Hepatocyte (in vitro differentiated cells): Measurements from ENCODE around the gene BST1.

Source experiments
- EZH2 ChIP-seq: fragments of 200-600 bp; sonication (generic); IDR thresholded peaks from 2 replicates; pipeline ENCODE4 v1.6.1; 2016; ENCODE audit warnings: antibody characterized with exemption, mild to moderate bottlenecking, borderline replicate concordance
- EZH2phosphoT487 ChIP-seq: fragments of 200-600 bp; sonication (generic); IDR thresholded peaks from one replicate; pipeline ENCODE4 v1.6.1; 2018; ENCODE audit warnings: antibody characterized with exemption, mild to moderate bottlenecking, low read depth, moderate library complexity; ENCODE audit not compliant: unreplicated experiment, severe bottlenecking
- TF ChIP-seq, protein P1 (sequence below): fragments of 200-600 bp; sonication (generic); IDR thresholded peaks from 2 replicates; pipeline ENCODE4 v1.5.1; 2016; ENCODE audit warnings: antibody characterized with exemption, mild to moderate bottlenecking; ENCODE audit not compliant: poor library complexity

DNA sequence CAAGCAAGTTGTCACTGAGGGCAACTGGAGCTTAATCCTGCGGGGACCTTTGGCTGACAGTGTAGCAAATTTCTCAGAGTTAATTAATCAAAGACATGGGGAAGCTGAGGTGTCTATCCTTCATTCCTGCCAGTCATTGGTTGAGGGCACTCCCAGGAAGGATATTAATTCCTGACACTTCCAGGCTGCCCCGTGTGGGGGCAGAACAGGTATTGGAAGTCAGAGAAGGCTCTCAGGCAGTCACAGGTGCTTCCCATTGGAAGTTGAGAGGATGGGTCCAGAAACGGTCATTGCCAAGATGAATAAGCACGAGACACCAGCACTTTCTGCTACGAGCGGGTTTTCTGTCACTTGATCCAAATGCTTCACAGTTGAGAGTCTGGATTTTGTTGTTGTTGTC is 46.1 kb downstream of the BST1 start:
- TF ChIP-seq EZH2phosphoT487, result no peak
- TF ChIP-seq, protein P1, sequence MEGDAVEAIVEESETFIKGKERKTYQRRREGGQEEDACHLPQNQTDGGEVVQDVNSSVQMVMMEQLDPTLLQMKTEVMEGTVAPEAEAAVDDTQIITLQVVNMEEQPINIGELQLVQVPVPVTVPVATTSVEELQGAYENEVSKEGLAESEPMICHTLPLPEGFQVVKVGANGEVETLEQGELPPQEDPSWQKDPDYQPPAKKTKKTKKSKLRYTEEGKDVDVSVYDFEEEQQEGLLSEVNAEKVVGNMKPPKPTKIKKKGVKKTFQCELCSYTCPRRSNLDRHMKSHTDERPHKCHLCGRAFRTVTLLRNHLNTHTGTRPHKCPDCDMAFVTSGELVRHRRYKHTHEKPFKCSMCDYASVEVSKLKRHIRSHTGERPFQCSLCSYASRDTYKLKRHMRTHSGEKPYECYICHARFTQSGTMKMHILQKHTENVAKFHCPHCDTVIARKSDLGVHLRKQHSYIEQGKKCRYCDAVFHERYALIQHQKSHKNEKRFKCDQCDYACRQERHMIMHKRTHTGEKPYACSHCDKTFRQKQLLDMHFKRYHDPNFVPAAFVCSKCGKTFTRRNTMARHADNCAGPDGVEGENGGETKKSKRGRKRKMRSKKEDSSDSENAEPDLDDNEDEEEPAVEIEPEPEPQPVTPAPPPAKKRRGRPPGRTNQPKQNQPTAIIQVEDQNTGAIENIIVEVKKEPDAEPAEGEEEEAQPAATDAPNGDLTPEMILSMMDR, result no peak
- no peak for TF ChIP-seq EZH2
